GM12891 (cell line): ENCODE measurements around the gene PLCD1.

Experiments used
- DNase-seq: peaks from one replicate; pipeline ENCODE4 v3.0.0; 2011; ENCODE audit warnings: low spot score; ENCODE audit not compliant: insufficient read length
- FAIRE-seq: peaks from 2 replicates; lab custom pipeline; 2011; peaks lifted over from hg19 to GRCh38; lab: Jason Lieb, UNC
- PAX5 ChIP-seq: IDR thresholded peaks from 2 replicates; pipeline ENCODE4 v1.6.1; 2011; ENCODE audit warnings: low read length, moderate library complexity, mild to moderate bottlenecking; ENCODE audit not compliant: insufficient read depth, severe bottlenecking
- POLR2A ChIP-seq: IDR thresholded peaks from 2 replicates; pipeline ENCODE4 v1.6.1; 2011; ENCODE audit warnings: low read depth, low read length, control low read depth
- POLR2AphosphoS5 ChIP-seq: IDR thresholded peaks from 2 replicates; pipeline ENCODE4 v1.6.1; 2011; ENCODE audit warnings: low read depth, low read length, control low read depth
- POU2F2 ChIP-seq: IDR thresholded peaks from 2 replicates; pipeline ENCODE4 v1.6.1; 2011; ENCODE audit warnings: low read depth, mild to moderate bottlenecking, control low read depth, low read length, moderate library complexity
- SPI1 ChIP-seq: IDR thresholded peaks from 2 replicates; pipeline ENCODE4 v1.6.1; 2011; ENCODE audit warnings: low read depth, low read length, control low read depth
- TAF1 ChIP-seq: IDR thresholded peaks from 2 replicates; pipeline ENCODE4 v1.6.1; 2011; ENCODE audit warnings: low read depth, low read length, control low read depth

The PLCD1 gene

DNA sequence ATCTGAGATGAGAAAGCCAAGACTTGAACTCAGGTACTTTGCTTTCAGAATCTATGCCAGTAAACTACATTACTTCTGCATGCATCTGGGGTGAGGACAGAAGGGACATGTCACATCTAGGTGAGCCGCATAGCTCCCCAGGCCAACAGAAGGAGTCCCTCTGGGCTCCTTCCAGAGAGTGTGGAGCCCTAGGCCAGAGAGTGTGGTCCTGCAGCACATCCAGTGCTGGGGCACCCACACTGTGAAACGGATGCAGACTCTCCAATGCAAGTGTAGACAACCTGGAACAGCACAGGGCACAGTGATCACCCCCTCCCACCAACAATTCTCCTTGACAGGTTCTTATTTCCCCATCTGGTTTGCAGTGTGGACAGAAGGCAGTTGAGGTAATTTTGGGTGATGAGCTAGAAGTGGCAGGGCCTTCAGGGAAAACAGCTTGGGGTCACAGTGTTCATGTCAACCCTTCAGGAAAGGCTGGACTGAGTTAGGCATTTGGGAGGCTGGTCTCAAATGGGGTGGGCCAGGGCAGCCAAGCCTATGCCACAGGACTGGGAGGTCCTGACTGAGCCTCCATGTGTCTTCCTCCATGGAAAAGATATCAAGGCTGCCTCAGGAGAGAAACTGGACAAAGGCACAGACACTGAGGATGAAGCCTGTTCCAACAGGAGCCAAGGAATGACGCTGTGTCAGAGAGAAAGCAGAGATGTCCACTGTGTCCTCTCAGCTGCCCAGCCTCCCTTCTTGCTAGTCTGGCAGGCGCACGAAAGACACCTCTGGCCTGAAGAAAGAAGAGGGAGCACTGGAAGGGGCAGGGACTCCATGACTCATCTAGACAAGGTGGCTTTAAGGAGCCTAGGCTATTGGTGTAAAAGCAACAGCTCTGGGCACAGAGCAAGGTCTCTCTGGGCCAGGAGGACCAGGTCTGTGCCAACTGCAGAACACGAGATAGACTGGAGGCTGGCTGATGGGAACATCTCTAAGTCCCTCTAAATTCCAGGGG is 1.7 kb downstream of the PLCD1 start:
- TF ChIP-seq POLR2AphosphoS5, result no peak
- TF ChIP-seq POLR2A, result no peak
- no peak for TF ChIP-seq SPI1
- TF ChIP-seq TAF1, result no peak
- no peak for TF ChIP-seq PAX5
- TF ChIP-seq POU2F2, result no peak
- no peak for FAIRE-seq
- no peak for DNase-seq

DNA sequence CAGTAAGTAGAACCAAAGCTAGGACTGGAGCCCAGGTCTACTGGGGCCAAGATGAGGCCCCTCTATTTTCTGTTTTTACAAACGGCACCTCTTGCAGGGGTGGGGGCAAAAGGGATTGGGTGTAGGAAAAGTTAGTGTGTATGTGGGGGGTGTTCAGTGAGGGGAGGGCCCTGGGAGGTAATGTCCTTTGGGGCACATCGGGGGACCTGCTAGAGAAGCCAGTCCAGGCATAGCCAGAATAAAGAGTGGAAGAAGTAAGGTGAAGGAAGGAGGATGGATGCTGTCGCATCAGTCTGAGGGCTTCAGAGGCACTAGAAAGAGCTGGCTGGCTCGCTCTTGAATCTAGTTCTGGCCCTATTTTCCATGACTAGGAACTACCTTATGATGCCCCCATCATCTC is 2.6 kb downstream of the PLCD1 start:
- TF ChIP-seq POLR2AphosphoS5, result no peak
- no peak for TF ChIP-seq POLR2A
- no peak for TF ChIP-seq POU2F2
- no peak for TF ChIP-seq TAF1
- TF ChIP-seq SPI1, result no peak
- no peak for TF ChIP-seq PAX5
- DNase-seq (no peak), FAIRE-seq (no peak)

DNA sequence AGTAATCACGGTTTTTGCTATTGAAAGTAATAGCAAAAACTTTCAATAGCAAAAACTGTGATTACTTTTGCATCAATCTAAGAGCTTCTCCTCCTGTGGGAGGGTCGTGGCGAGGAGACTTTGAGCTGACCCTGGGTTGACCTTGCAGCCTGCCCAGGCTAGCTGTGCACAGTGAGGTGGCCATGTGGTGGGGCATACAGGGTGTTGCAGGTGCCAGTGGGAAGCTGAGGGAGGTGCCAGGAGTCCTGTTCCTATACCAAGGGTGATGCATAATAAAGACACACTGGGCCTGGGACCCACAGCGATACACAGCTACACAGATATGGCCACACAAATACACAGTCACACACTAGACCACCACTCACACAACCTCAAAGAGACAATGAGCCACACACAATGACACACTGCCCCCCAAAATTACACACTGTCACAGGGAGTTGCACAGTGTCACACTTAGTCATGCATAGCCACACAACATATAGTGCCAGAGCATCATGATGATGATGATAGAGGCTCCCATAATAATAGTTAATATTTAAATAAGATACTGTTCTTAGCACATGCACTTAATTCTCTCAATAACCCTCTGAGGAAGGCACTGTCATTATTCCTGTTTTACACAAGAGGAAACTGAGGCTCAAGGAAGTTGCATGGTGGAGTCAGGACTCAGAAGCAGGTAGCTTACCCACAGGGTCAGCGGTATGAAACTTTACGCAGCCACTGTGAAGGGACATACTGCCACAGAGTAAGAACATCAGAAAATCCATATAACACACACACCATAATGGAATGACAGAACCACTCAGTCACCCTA is 6.3 kb downstream of the PLCD1 start:
- FAIRE-seq (no peak), DNase-seq (no peak)
- TF ChIP-seq POLR2A, result no peak

DNA sequence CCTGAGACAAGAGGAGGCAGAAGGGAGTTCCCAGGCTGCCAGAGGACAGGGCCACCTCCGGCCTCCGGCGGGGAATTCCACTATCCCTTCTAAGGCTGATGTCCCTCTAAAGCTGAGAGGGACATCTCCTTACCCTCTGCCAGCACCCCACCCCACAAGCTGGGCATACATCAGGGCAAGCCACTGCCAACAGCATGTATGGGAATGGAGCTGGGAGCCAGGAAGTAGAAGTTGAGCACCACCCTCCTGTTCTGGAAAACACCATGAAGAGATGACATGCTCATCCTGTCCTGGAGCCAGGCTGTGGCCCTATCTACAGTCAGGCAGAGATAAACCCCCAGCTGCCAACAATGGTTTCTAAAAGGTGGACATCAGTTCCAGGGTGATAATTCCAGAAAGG is 7.1 kb downstream of the PLCD1 start:
- FAIRE-seq, result no peak
- no peak for TF ChIP-seq POLR2A
- TF ChIP-seq POU2F2, result no peak
- no peak for TF ChIP-seq TAF1
- TF ChIP-seq SPI1, result no peak
- TF ChIP-seq PAX5, result no peak
- TF ChIP-seq POLR2AphosphoS5, result no peak
- DNase-seq, result no peak

DNA sequence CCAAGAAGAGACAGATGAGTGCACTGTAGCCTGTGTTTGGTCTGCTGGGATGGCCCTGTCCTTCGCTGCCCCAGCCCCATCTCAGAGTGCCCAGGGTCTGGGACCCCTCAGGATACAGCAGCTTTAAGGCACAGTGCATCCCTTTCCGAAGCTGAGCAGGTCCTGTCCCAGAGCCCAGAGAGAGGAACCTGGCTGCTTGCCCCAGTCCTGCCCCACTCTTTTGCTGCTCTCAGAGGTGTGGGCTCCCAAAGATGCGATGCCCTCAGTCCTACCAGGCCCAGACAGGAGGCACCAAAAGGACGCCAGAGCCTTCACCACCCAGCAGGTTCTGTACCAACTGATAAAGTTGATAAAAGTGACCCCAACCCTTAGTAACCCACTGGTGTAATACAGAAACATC is 8.2 kb downstream of the PLCD1 start:
- FAIRE-seq (no peak), DNase-seq (no peak)
- TF ChIP-seq PAX5, result no peak
- TF ChIP-seq TAF1, result no peak
- no peak for TF ChIP-seq POU2F2
- no peak for TF ChIP-seq POLR2AphosphoS5
- TF ChIP-seq SPI1, result no peak
- no peak for TF ChIP-seq POLR2A

DNA sequence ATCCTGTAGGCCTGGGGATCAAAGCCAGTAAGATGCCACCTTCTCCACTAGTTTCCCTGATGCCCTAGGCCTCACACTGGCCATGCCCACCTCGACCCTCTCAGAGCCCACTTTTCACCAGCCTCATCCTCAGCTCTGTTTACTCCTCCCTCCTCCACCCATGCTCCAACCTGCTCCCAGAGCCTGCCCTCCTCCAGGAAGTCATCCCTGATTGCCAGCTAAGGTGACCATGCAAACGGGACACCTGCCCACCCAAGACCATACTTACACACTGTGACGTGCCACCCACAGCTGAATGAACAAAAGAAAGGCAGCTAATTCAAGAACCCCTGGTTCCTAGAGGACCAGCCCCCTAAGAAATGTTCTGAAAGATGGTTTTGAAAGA is 9.1 kb downstream of the PLCD1 start:
- FAIRE-seq, result no peak
- TF ChIP-seq SPI1 (no peak), POU2F2 (no peak), PAX5 (no peak), POLR2AphosphoS5 (no peak), TAF1 (no peak), POLR2A (no peak)
- no peak for DNase-seq

DNA sequence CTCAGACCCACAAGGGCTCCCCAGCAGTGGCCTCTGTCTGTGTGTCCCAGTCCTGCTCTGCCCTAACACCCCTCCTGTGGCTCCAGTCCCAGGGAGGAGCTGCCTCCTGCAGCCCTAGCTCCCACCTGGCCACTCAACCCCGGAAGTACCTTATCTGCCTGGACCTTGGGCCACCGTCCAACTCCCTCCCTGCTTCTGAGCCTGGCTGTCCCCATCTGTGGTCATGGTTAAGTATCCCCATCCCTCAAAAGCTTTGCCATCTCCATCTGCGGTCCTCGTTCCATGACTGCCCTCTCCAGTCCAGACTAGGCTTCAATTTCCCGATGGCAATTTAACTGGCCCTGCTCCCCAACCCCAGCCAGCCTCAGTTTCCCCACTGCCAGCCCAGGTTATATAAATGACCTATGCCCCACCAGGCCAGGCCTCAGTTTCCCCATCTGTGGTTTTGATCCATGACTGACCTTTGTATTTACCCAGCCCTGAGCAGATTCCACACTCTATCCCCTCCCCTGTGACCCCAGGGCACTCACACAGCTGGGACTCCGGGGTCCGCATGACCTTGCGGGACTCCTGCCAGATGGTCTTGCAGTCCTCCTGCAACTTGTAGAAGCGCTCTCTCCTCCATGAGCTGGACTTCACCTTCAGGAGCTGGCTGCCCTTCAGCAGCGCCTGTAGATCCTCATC is 9.6 kb downstream of the PLCD1 start:
- FAIRE-seq (no peak), DNase-seq (no peak)
- TF ChIP-seq SPI1, result no peak
- TF ChIP-seq TAF1, result no peak
- TF ChIP-seq POLR2AphosphoS5, result no peak

DNA sequence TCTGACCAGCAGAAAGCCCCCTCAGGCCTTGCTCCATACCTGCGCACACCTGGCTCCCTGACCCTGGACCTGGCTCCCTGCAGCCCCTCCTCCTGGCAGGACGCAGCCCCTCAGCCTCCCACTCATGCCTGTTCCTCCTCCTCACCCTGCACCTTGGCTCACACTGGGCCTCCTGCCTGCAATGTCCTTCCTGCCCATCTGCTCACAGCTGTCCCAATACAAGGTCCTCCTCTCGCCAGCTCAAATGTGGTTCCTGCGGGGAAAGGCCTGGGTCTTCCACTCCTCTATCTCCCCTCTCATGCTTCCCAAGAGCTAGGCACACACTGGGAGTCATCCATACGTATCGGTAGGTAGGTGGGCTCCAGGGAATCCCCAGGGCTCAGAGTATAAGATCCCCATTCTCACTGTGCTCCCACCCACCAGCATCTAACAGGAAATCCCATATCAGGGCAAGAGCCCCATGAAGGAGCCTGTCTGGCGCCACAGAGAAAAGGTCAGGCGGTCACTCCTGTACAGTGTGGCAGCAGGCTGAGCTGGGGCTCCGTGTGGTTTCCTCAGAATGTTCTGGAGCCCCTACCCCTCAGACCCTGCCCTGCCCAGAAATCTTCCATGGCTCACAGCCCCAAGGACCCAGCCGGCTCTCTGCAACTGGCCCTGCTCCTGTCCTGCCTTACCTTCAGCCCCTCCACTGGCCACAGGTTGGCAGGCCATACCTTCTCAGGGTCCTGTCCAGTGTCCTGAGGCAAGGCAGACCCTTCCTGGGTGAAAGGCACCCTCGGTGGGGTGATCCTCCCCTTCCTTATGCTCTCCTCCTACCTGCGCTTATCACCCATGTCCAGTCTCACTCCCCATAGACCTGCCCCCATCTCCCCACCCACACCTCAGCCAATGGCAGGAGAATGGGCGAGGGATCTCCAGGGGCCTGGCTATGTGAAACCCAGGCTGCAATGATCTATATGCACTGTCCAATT is 10.9 kb downstream of the PLCD1 start:
- TF ChIP-seq TAF1, result no peak
- TF ChIP-seq POU2F2, result no peak
- no peak for TF ChIP-seq POLR2A
- FAIRE-seq (no peak), DNase-seq (no peak)
